T-helper 17 cell (primary cell): ENCODE data around the gene PI4KA. TPM values are rescaled to one million over a fixed set of nuclear protein-coding genes. Genes with fewer than 3 reads are reported as not detected.
"Not testable (repeated sequence)": the region's sequence is repeated elsewhere in the genome, so short reads cannot be mapped to it uniquely, and the experiment has no call there.

ENCODE experiments used
- ATAC-seq: fragments of 150-1000 bp; cut with Tn5 transposase; 2 replicates; pipeline ENCODE4 v1.10.0; 2021; ENCODE audit warnings: mild to moderate bottlenecking, moderate library complexity
- DNase-seq, 3 donors: peaks; one replicate each; pipeline versions ENCODE4 v3.0.0 to v3.0.0-alpha.2; 2020 to 2021
- H3K9me3 ChIP-seq: one replicate; pipeline ENCODE4 v1.7.0; 2013; ENCODE audit warnings: low read length, mild to moderate bottlenecking; ENCODE audit not compliant: control insufficient read depth, poor library complexity, severe bottlenecking
- H3K27ac Mint-ChIP-seq: one replicate; pipeline ENCODE4 v1.8.0; 2022; ENCODE audit warnings: mild to moderate bottlenecking, moderate library complexity, mixed read lengths
- H3K27me3 Mint-ChIP-seq: one replicate; pipeline ENCODE4 v1.8.0; 2022; ENCODE audit warnings: mixed read lengths
- H3K36me3 Mint-ChIP-seq: one replicate; pipeline ENCODE4 v1.8.0; 2022; ENCODE audit warnings: low read depth, mixed read lengths
- H3K4me1 Mint-ChIP-seq: one replicate; pipeline ENCODE4 v1.8.0; 2022; ENCODE audit warnings: mild to moderate bottlenecking, mixed read lengths
- H3K4me3 Mint-ChIP-seq: one replicate; pipeline ENCODE4 v1.8.0; 2022; ENCODE audit warnings: mild to moderate bottlenecking, moderate library complexity, mixed read lengths
- total RNA-seq, 4 donors: library from RNA in 2 of 4; stranded (reverse) in 2 of 4; gene quantifications; one replicate each; pipeline ENCODE4 v1.2.3 and lab custom pipeline; 2022 to 2026

PI4KA gene
- total RNA-seq, 2 donors from 2014 or later = 159 to 160 TPM

DNA sequence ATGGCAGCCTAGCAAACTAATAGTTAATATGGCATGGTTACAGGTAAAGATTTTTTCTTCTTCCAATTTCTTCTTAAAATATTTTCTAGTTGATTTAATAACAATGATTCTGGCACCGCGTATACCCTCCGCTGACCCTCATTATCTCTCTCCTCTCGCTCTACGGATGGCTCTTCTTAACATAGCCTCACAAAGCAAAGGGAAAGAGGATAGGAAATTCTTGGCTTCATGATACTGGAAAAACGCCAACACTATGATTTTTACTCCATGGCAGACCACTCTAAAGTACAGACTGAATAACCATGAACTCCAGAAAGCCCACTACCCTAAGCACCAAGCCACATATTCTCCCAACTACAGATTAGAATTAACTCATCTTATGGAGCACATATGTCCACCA is 6.1 kb downstream of the PI4KA start:
- Mint-ChIP-seq H3K4me3 (no peak overlapping the region), H3K36me3 (no peaks in the 10 kb centered on the region), H3K27ac (peak overlapping the region; percentile 14), H3K27me3 (no peaks in the 10 kb centered on the region), H3K4me1 (peaks cover 50% of the 10 kb centered on the region)
- no peak for ATAC-seq
- no peak for DNase-seq
- no peaks in the 10 kb centered on the region for H3K9me3 ChIP-seq

DNA sequence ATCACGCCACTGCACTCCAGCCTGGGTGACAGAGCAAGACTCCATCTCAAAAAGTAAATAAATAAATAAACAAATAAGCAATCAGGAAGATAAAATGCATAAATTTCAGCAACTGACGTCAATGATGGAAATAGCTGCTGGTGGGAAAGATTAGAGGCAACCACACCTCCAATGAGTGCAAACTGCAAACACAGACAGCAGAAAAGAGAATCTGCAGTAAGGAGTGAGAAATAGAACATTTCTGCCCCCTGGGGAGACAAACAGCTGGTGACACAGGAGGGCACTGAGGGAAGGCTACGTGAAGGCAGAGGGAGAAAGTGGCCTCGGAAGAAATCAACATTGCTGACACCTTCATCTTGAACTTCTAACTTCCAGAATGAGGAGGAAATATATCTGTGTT is 6.5 kb downstream of the PI4KA start:
- no peak for ATAC-seq
- no peaks in the 10 kb centered on the region for H3K9me3 ChIP-seq
- H3K27ac Mint-ChIP-seq = peak overlapping the region; percentile 14
- H3K4me1 Mint-ChIP-seq = peaks cover 47% of the 10 kb centered on the region
- DNase-seq = no peak
- no peaks in the 10 kb centered on the region for H3K27me3 Mint-ChIP-seq
- no peak overlapping the region for H3K4me3 Mint-ChIP-seq
- no peaks in the 10 kb centered on the region for H3K36me3 Mint-ChIP-seq

DNA sequence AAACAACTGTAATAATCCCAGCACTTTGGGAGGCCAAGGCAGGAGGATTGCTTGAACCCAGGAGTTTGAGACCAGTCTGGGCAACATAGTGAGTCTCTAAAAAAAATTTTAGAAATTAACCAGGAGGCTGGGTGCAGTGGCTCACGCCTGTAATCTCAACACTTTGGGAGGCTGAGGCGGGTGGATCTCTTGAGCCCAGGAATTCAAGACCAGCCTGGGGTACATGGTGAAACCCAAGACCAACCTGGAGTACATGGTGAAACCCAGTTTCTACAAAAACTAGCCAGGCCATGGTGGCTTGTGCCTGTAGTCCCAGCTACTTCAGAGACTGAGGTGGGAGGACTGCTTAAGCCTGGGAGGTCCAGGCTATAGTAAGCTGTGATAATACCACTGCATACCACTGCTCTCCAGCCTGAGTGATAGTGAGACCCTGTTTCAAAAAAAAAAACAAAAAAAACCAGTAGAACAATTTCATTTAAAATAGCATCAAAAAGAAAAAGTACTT is 11.2 kb downstream of the PI4KA start:
- H3K36me3 Mint-ChIP-seq = no peaks in the 10 kb centered on the region
- no peak for DNase-seq
- H3K27me3 Mint-ChIP-seq = no peaks in the 10 kb centered on the region
- H3K9me3 ChIP-seq = no peaks in the 10 kb centered on the region
- no peak overlapping the region for H3K4me3 Mint-ChIP-seq
- peaks cover 40% of the 10 kb centered on the region for H3K4me1 Mint-ChIP-seq
- ATAC-seq = no peak
- no peak overlapping the region for H3K27ac Mint-ChIP-seq

DNA sequence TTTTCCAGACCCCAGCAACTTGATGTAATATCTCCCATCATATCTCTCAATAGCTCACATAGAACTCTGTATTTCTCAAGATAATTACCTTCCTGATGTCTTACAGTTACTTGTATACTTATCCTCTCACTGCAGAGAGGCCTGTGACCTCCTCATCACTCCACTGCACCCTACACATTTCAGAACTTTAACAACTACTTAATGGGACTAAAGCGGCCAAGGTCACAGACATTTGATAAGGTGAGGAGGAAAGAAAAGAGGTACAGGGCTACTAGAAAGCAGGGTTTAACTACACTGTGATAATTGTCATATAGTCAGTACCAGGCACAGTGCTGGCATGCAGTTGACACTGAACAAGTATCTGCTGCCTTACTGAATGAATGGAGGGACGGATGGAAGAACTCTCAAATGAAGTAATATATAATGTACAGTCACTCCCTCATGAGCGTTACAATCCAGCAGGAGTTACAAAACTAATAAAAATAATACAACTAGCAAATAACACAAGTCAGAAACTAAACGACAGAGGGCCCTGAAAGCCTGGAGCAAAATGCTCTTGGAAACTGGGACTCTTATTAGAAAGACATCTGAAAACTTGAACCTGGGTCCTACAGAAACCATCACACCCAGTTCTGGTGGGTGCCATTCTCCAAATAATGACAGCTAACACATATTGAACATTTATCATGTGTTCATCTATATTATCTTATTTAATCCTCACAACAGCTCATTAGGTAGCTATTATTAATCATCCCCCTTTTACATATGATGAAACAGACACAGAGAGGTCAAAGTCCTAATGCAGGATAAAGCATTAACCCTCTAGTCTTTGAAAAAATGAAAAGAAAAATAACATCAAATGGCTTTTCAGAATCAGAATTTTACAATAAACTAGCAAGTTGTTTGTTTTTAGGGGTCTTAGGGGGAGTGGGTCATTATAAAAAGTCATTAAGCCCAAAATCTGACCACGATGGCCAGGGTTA is 14.3 kb downstream of the PI4KA start:
- no peak for DNase-seq
- ATAC-seq = no peak
- Mint-ChIP-seq H3K36me3 (no peaks in the 10 kb centered on the region), H3K4me3 (no peak overlapping the region), H3K27ac (peak overlapping the region; percentile 84), H3K27me3 (no peaks in the 10 kb centered on the region), H3K4me1 (peaks cover 51% of the 10 kb centered on the region)
- no peaks in the 10 kb centered on the region for H3K9me3 ChIP-seq

DNA sequence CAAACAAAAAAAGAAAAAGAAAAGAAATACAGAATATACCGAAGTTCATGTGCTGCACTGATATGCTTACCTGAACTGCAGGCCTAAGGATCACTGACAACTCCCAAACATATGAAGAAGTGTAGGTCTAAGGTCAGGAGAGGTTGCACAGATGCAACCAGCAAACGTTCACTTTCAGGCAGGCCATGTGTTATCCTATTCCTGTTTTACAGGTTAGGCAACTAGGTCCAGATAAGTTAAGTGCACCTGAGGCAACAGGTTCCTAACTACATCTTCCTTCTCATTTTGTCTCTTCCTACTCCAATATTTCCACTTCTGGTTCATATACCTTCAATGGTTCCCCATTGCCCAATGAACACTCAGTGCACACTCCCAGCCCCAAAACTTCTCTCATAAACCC is 15.1 kb downstream of the PI4KA start:
- Mint-ChIP-seq H3K36me3 (no peaks in the 10 kb centered on the region), H3K27me3 (no peaks in the 10 kb centered on the region), H3K4me1 (peaks cover 51% of the 10 kb centered on the region), H3K4me3 (no peak overlapping the region), H3K27ac (peak overlapping the region; percentile 84)
- ATAC-seq (no peak), DNase-seq (no peak)
- no peaks in the 10 kb centered on the region for H3K9me3 ChIP-seq

DNA sequence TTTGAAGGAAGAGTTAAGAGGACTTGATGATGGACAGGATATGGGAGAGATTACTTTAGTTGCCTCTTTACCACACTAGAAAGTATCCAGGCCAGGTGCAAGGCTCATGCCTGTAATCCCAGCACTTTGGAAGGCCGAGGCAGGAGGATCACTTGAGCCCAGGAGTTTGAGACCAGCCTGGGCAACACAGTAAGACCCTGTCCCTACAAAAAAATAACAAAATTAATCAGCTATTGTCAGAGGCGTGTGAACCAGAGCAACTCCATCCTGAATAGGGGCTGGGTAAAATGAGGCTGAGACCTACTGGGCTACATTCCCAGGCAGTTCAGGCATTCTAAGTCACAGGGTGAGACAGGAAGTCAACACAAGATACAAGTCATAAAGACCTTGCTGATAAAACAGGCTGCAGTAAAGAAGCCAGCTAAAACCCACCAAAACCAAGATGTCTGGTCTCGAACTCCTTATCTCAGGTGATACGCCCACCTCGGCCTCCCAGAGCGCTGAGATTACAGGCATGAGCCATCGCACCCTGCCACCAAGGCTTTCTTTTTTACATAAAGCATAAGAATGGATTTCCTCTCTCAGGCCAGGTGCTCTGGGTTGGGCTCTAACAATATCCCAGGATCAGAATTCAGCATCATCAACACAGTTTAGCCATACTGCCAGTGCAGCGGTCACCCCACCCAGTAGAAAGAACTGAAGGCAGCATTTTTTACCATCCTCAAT is 17.8 kb downstream of the PI4KA start:
- Mint-ChIP-seq H3K4me3 (no peak overlapping the region), H3K27me3 (no peaks in the 10 kb centered on the region), H3K4me1 (peaks cover 48% of the 10 kb centered on the region), H3K27ac (peak overlapping the region; percentile 76), H3K36me3 (no peaks in the 10 kb centered on the region)
- ATAC-seq (no peak), DNase-seq (no peak)
- H3K9me3 ChIP-seq = no peaks in the 10 kb centered on the region

DNA sequence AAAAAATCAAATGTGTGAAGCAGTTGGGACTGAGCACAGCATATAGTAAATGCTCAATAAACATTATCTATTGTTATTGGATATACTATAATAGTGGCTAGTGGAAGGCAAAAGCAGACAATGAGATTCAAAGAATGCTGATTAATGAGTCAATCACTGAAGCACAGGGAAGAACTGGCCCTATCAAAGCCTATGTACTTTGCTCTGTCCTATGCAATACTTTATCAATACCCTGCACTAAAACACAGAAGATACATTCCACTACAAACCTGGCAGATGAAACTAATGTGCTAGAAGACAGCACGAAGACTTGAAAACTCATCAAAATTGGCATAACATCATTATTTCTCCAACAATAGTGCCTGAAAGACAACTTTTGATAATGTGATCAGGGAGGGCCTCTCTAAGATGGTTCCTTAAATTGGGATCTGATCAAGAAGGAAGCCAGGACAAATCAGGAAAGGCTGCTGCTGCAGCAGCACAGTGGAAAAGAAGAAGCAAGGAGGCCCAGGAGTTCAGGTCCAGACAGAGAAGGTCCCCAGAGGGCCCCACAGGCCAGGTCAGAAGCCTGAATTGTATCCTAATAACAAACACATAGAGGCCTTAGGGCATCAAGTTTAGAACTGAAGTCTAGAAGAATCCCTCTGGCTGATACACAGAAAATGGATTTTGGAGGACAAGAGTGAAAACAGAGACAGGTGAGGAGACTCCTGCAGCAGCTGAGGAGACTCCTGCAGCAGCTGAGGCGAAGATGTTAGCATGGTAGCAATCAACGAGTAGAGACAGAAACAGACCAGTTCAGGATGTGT is 18.6 kb downstream of the PI4KA start:
- ATAC-seq (no peak), DNase-seq (no peak)
- peak overlapping the region; percentile 76 for H3K27ac Mint-ChIP-seq
- no peaks in the 10 kb centered on the region for H3K36me3 Mint-ChIP-seq
- peaks cover 44% of the 10 kb centered on the region for H3K4me1 Mint-ChIP-seq
- no peak overlapping the region for H3K4me3 Mint-ChIP-seq
- H3K9me3 ChIP-seq = no peaks in the 10 kb centered on the region
- no peaks in the 10 kb centered on the region for H3K27me3 Mint-ChIP-seq

DNA sequence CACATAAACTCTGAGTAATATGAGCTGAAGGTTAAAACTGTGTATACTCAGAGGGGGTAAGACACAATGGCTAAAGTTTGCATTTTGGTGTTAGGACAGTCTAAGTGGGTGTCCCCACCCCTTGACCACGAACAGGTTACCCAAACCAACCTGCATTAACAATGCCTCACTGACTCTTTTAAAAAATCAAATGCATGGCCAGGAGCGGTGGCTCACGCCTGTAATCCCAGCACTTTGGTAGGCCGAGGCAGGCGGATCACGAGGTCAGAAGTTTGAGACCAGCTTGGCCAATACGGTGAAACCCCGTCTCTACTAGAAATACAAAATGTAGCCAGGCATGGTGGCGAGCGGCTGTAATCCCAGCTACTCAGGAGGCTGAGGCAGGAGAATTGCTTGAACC is 19.3 kb downstream of the PI4KA start:
- H3K9me3 ChIP-seq, DNase-seq, ATAC-seq, H3K27me3 Mint-ChIP-seq, H3K36me3 Mint-ChIP-seq, H3K4me3 Mint-ChIP-seq, H3K27ac Mint-ChIP-seq: not testable (repeated sequence)
- peaks cover 41% of the 10 kb centered on the region for H3K4me1 Mint-ChIP-seq

DNA sequence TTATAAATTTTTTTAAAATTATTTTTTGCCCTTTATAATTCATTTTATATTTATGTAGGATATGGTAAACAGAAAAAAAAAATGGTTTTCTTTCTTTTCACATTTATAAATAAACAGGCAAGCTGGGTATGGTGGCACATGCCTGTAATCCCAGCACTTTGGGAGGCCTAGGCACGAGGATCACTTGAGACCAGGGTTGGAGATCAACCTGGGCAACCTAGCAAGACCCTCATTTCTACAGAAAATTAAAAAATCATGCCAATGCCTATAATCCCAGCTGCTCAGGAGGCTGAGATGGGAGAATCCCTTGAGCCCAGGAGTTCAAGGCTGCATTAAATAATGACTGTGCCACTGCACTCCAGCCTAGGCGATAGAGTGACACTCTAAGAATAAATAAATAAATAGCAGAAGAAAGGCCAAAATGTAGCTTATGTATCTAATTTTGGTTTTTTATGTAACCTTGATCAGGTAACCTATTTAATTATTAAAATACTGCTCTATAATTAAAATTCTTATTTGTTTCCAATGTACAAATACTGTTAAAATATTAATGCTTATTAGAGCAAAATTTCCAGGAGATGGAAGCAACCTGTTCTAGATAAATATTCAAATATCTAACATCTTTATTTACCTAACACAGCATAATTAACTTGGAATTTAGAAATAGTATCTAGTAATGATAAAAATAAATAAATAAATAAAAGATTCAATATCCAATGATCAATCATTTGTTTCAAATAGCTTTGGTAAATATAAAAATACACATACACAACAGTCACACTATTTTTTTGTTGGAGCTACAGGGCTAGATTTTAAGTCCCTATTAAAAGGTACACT is 21.4 kb downstream of the PI4KA start:
- H3K4me3 Mint-ChIP-seq = no peak overlapping the region
- ATAC-seq (no peak), DNase-seq (no peak)
- no peaks in the 10 kb centered on the region for H3K9me3 ChIP-seq
- no peak overlapping the region for H3K27ac Mint-ChIP-seq
- H3K36me3 Mint-ChIP-seq = peaks cover 4% of the 10 kb centered on the region
- no peaks in the 10 kb centered on the region for H3K27me3 Mint-ChIP-seq
- H3K4me1 Mint-ChIP-seq = peaks cover 30% of the 10 kb centered on the region

DNA sequence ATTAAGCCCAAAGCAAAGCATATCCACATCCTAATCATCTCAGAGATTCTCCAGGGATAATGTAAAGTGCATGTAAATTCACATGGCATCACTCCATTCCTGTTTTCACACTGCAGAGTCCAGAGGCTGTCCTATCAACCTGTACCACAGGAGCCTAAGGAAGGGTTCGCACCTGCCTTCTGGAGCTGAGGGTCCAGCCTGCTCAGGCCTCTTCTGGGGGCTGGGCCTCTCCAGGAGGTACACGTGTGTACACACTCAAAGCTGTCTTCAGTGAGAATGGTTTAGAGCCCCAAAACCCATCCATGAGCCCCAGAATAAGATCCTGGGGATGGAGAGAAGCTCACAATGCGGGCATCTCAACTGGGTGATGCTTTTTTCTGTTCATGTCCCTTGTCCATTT is 23.9 kb downstream of the PI4KA start:
- Mint-ChIP-seq H3K36me3 (peaks cover 11% of the 10 kb centered on the region), H3K27ac (peak overlapping the region; percentile 45), H3K4me3 (no peak overlapping the region), H3K4me1 (peaks cover 13% of the 10 kb centered on the region), H3K27me3 (no peaks in the 10 kb centered on the region)
- ATAC-seq (no peak), DNase-seq (no peak)
- H3K9me3 ChIP-seq = no peaks in the 10 kb centered on the region

DNA sequence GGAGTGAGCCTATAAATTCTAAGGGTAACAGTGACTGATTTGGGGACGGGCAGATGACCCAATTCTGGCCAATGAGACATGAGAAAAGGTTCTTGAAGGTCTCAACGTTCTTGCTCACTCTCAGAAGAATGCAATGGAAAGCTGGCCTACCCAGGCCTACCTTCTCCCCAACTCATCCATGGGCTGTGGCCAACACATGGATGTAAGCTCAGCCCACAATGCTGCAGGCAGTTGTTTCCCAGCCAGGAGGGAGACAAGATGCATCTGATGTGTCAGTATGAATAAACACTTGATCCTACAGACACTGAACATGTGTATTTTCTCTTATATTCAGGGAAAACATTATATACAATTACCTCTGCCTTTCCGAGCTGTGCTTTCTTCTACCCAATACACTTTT is 24.4 kb downstream of the PI4KA start:
- no peaks in the 10 kb centered on the region for H3K9me3 ChIP-seq
- DNase-seq (no peak), ATAC-seq (no peak)
- H3K36me3 Mint-ChIP-seq = peaks cover 13% of the 10 kb centered on the region
- H3K27ac Mint-ChIP-seq = no peak overlapping the region
- no peaks in the 10 kb centered on the region for H3K27me3 Mint-ChIP-seq
- H3K4me1 Mint-ChIP-seq = peaks cover 11% of the 10 kb centered on the region
- no peak overlapping the region for H3K4me3 Mint-ChIP-seq

DNA sequence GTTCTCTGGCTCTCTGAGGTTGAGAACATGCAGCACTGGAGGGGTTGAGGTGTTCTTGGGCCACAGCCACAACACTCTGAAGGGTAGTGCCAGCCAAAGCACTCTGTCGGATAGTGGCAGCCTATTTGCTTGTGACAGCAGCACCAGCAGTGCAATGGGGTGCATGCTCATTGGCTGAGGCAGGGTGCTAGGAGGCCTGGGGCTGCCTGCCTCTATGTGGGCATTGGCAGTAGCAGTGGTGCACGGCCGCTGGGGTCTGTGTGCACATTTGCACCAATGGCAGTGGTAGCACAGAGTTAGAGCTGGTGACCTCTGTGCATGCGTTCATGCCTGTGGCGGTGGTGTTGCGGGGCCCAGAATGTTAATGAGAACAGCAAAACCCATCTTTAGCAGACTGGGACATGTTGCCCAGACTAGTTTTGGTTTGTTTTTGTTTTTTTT is 25.4 kb downstream of the PI4KA start:
- ATAC-seq (no peak), DNase-seq (no peak)
- Mint-ChIP-seq H3K4me1 (peaks cover 4% of the 10 kb centered on the region), H3K27ac (no peak overlapping the region), H3K4me3 (no peak overlapping the region), H3K27me3 (no peaks in the 10 kb centered on the region), H3K36me3 (peaks cover 13% of the 10 kb centered on the region)
- H3K9me3 ChIP-seq = no peaks in the 10 kb centered on the region
